8988T (cell line): Measurements from ENCODE around the gene PHF14.

Experiments
- DNase-seq: peaks from one replicate; pipeline ENCODE4 v3.0.0; 2011

The PHF14 gene

GRCh38 chr7:11176985-11177555, 203.4 kb downstream of the PHF14 start:
- DNase-seq = no peak

- no peak for DNase-seq
These were observed 204.1 kb downstream of the PHF14 start for GRCh38 chr7:11177793-11178192.

- no peak for DNase-seq
These were observed 207.9 kb downstream of the PHF14 start for GRCh38 chr7:11181590-11181989.

GRCh38 chr7:11182736-11183135, 209.1 kb downstream of the PHF14 start:
- DNase-seq = no peak

GRCh38 chr7:11185179-11185815, 211.6 kb downstream of the PHF14 start:
- no peak for DNase-seq

DNA sequence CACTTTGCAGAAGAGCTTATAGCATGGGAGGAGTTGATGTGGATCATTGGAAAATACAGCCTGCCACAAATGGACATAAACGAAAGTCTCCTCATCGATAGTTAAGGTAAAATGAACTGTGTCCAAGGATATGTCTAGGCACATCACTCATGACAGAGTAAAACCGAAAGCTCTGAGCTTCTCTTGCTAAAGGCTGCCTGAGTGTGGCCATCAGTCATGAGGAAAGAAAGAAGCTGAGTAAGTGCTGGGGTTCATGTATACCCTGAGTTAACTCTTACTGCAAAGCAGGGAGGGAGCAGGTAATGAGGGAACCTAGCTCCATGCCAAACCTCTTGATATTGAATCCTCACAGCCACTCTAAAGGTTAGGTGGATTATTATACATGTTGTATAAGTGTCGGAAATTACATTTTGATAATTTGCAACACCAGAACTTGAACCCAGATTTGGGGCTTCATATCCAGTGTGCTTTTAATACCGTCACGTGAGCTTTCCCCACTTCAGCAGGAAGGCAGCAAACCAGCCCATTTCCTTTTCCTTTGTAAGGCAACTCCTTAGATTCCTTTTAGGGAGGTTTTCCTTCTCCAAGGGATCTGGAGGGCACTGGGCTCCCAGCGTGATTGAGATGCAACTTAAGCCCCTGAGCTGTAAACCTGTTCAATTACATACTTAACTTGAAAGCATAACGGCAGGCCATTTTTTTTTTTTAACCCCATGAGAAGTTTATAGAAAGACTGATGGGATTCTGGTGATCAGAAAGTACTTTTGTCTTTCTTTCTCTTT, 215.0 kb downstream of the PHF14 start:
- no peak for DNase-seq

DNA sequence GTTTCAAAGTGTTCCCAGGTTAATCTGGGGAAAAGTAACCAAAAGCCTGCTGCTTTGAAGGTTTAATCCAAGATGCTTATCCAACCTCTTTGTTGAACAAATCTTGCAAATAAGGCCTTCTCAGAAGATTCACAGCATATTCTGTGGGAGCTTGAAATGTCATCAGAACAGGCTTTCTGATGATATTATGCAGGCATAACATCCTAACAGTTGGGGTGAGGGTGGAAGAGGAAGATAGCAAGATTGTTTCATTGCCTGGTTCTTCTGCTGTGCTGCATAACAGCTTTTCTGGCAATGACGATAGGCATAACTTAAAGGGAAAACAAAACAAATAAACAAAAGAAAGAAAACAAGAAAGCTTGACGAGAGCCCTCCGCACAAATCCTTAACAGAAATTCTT, 217.4 kb downstream of the PHF14 start:
- no peak for DNase-seq

DNA sequence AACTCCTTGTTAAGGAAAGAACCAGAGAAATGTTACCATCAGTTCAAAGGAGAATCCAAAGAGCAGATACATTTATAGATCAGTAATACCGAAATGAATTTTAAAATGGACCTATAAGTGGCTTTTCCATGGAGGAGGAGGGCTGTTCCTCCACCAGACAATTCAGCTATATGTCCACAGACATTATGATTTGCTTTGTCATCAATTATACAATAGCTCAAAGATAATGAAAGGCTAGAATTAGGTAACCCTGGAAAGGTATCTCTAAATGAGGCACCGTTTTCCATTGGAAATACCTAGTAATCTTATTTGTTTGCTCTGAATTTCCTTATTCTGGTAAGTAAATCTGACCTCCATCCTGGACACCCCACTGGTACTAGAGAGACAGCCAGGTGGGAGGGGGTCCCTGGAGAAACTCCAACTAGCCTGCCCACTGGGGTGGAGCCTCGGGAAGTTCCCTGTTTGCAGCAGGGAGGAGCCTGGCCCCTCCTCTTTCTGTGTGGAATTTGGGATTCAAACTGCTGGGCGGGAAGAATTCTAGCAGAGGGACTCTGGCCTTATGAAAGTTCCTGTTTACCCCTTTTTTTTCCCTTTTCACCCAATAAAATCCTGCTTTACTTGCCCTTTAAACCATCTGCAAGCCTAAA, 218.0 kb downstream of the PHF14 start:
- no peak for DNase-seq

- DNase-seq = no peak
These were observed 218.8 kb downstream of the PHF14 start for GRCh38 chr7:11192506-11192905.

DNA sequence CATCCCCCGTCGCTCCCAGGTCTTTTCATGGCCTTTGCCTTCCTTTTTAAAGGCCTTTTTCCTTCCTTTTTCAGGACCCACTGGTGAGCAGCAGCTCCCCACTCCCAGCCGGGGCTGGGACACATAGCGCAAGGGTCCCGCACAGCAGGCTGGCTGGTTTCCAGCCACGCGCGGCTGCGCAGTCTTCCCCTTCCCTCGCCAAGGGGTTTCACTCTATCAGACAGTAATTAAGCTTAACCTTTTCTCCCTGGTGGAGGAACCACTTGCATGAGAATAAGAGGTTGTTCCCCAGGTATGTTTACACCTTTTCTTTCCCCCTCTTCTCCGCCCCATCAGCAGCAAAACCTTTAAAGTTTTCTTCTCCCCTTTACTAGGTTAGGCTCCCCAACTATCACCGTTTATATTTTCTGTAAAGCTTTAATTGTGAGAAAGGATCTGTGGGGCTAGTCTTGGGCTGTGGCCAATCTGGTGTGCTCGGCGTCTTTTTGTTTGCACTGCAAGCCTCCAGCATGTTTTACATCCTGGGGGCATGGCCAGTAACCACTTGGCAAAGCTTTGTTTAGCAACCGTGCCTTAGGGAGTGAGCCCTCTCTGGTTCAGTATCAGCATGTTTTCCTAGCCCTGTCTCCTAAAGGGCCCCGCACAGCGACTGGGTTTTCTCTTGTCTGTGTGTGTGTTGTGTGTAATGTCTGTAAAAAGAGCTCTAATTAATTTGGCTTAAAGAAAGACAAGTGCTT, 219.6 kb downstream of the PHF14 start:
- DNase-seq = no peak

GRCh38 chr7:11193888-11194287, 220.2 kb downstream of the PHF14 start:
- no peak for DNase-seq

DNA sequence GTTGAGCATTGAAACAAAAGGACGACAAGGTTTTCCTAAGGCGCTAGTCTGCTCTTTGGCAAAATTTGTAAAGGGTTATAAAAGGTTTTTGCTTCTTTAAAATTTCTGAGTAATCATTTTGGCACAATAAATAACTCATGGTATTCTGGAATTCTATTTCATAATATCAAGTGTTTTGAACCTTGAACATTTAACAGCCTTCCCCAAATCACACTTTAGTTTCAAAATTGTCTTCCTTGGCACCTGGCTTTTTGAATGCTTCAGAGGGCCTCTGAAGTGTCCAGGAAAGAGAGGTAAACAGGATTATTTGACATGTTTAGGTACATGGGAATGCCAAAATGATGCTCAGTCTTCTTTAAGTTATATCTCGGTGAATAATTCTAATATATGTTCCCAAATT, 220.8 kb downstream of the PHF14 start:
- no peak for DNase-seq

GRCh38 chr7:11195502-11195901, 221.8 kb downstream of the PHF14 start:
- DNase-seq = no peak

GRCh38 chr7:11196143-11196542, 222.5 kb downstream of the PHF14 start:
- no peak for DNase-seq

DNA sequence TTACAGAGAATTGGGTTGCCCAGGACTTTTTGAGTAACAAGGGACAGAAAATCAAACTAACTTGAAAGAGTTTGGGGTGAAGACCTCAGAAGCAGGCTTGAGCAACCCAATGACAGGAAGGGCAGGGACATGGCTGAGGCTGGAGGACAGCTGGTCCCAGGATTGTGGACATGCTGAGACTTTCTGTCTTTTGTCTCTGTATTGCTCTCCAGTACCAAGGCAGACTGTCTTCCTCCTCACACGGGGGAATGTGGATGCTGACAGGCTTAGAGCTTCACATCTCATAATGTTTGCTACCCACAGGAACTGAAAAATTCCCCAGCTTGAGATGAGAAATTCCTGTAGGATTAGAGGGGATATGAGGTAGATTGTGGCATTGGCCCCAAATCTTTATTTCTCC, 229.6 kb downstream of the PHF14 start:
- DNase-seq = no peak

GRCh38 chr7:11203683-11204082, 230.0 kb downstream of the PHF14 start:
- DNase-seq = no peak

DNA sequence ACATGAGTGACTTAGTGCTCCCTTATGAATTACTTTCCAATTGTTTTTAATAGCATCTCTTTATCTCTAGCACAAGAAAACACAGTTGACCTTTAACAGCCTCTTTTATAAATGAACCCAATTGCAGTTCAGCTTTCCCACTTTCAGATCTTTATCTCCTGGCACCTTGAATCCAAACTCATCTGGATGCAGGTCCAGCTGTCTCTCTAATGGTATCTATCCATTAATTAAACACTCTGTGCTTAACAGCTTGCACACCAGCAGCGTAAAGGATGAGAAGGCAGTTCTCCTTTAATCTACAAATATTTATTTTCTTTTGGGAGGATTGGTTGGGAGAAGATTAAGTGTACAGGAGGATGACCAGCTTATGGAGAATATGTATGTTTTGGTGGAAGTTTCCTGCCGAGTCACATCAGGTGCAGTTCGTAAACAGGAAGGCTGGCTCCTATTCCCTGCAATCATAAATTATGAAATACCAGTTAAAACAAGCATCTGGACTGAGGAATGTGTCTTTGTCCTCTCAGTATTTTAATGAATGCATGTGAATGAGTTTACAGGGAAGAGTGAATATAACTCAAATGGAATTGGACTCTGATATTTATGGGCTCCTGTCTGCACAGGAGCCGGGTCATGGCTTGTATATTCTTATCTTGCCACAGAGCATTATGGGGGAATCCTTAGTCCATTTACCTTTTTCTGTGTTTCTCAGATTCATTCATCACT, 232.7 kb downstream of the PHF14 start:
- DNase-seq = no peak

DNA sequence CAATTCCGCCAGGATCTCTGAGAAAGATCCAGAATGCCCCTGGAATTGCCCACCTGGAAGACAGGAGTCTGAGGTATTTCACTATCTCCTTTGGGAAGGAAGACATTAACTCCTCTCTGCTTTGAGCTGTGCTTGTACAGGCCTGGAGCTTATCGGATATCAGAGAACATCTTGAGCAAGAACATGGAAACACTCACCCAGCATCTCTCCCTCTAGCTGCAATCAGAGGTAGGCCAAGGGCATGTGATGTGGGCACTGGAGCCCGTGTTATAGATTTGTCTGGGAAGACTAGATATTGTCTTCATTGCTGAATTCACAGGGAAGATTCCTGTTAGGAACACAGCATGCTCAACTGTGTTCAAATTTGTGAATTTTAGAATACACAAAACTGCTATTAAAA, 233.9 kb downstream of the PHF14 start:
- DNase-seq = no peak

DNA sequence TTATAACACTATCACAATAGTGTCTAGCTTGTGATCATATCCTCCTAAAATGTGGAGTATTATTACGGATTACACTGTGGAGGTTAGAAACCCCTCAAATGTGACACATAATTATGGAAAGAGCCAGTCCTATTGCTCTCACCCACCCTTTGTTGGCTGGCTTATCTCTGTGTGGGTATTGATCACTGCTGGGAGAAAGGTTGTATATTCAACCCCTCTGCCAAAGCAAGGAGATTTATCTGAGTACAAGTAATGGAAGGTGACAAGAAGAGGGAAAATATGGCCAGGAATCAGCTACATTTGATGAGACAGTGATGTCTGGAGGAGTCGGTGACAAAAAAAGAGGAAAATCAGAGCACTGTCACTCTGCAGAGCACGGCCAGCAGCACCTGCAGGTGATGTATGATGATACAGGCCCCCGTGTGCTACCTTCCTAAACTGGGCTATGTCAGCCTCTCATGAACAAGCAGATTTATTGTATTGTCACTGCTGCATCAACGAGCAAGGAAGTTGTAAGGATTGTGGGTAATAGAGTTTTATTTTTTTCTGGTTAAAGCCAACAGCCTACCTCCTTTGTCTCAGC, 235.3 kb downstream of the PHF14 start:
- DNase-seq = no peak

- DNase-seq = no peak
These were observed 236.7 kb downstream of the PHF14 start for GRCh38 chr7:11210374-11210773.

- DNase-seq = no peak
These were observed 238.5 kb downstream of the PHF14 start for GRCh38 chr7:11212080-11212711.

DNA sequence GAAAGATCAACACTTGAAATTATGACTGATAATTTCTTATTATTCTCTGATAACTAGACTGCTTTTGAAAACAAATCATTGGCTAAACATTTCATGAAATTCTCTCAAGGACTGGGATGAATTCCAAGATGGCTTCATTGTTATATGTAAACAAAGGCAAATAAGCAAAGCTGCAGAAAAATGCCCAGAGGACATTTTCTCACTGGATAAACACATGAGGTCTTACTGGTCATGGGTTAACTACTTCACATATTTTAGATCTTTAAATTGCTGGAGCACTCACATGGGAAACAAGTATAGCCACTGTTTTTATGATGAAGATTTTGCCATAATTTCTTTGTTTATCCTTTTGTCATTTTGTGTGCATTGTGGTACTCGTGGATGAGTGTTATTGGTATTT, 239.1 kb downstream of the PHF14 start:
- no peak for DNase-seq
